Glutamatergic neuron (in vitro differentiated cells): ENCODE results near the gene TCAIM. TPM values are rescaled to one million over a fixed set of nuclear protein-coding genes. Genes with fewer than 3 reads are reported as not detected.

ENCODE experiments used
- DNase-seq: peaks from one replicate; pipeline ENCODE4 v3.0.0; 2022
- H3K27ac Mint-ChIP-seq: one replicate; pipeline ENCODE4 v1.8.0; 2020; ENCODE audit warnings: mild to moderate bottlenecking, mixed read lengths, inconsistent platforms; ENCODE audit not compliant: unreplicated experiment
- H3K27me3 Mint-ChIP-seq: one replicate; pipeline ENCODE4 v1.8.0; 2020; ENCODE audit warnings: mild to moderate bottlenecking, moderate library complexity, mixed read lengths, inconsistent platforms; ENCODE audit not compliant: unreplicated experiment
- H3K36me3 Mint-ChIP-seq: one replicate; pipeline ENCODE4 v1.8.0; 2020; ENCODE audit warnings: mild to moderate bottlenecking, mixed read lengths, inconsistent platforms; ENCODE audit not compliant: unreplicated experiment
- H3K4me1 Mint-ChIP-seq: one replicate; pipeline ENCODE4 v1.8.0; 2020; ENCODE audit warnings: mild to moderate bottlenecking, low read depth, mixed read lengths, inconsistent platforms; ENCODE audit not compliant: unreplicated experiment
- H3K4me3 Mint-ChIP-seq: one replicate; pipeline ENCODE4 v1.8.0; 2020; ENCODE audit warnings: mild to moderate bottlenecking, mixed read lengths, inconsistent platforms; ENCODE audit not compliant: unreplicated experiment
- H3K9me3 Mint-ChIP-seq: one replicate; pipeline ENCODE4 v1.8.0; 2020; ENCODE audit warnings: mild to moderate bottlenecking, moderate library complexity, mixed read lengths, inconsistent platforms; ENCODE audit not compliant: unreplicated experiment
- CTCF ChIP-seq: fragments of 200-600 bp; sonication (generic); IDR thresholded peaks from one replicate; pipeline ENCODE4 v1.5.0; 2021; ENCODE audit not compliant: partially characterized antibody, unreplicated experiment
- total RNA-seq: library from RNA; stranded (reverse); fragmentation: NEBNext Ultra II Directional; extraction: Animal tissue kit (Norgen Biotek cat#: 25700); gene quantifications from one replicate; pipeline ENCODE4 v1.2.1, GENCODE V29; 2021; ENCODE audit not compliant: unreplicated experiment

Gene TCAIM
- total RNA-seq, 1 donor from 2014 or later: 17.1 TPM

GRCh38 chr3:44297255-44297654 is 41.3 kb upstream of the TCAIM start:
- H3K27me3 Mint-ChIP-seq: no peaks in the 10 kb centered on the region
- H3K4me3 Mint-ChIP-seq: no peak overlapping the region
- peaks cover 2% of the 10 kb centered on the region for H3K4me1 Mint-ChIP-seq
- H3K27ac Mint-ChIP-seq: no peak overlapping the region
- TF ChIP-seq CTCF: no peak
- no peaks in the 10 kb centered on the region for H3K36me3 Mint-ChIP-seq
- no peak for DNase-seq
- H3K9me3 Mint-ChIP-seq: peaks cover 3% of the 10 kb centered on the region

GRCh38 chr3:44301746-44302145 is 36.8 kb upstream of the TCAIM start:
- Mint-ChIP-seq H3K27ac (no peak overlapping the region), H3K9me3 (no peaks in the 10 kb centered on the region), H3K36me3 (no peaks in the 10 kb centered on the region), H3K4me1 (no peaks in the 10 kb centered on the region), H3K27me3 (no peaks in the 10 kb centered on the region), H3K4me3 (no peak overlapping the region)
- no peak for TF ChIP-seq CTCF
- DNase-seq: no peak

- TF ChIP-seq CTCF: no peak
- DNase-seq: no peak
- Mint-ChIP-seq H3K4me1 (no peaks in the 10 kb centered on the region), H3K9me3 (no peaks in the 10 kb centered on the region), H3K27me3 (no peaks in the 10 kb centered on the region), H3K4me3 (no peak overlapping the region), H3K27ac (no peak overlapping the region), H3K36me3 (no peaks in the 10 kb centered on the region)
Observed at GRCh38 chr3:44309500-44309899, 29.1 kb upstream of the TCAIM start.

- Mint-ChIP-seq H3K9me3 (no peaks in the 10 kb centered on the region), H3K4me3 (no peak overlapping the region), H3K36me3 (no peaks in the 10 kb centered on the region), H3K27me3 (peaks cover 2% of the 10 kb centered on the region), H3K27ac (no peak overlapping the region), H3K4me1 (no peaks in the 10 kb centered on the region)
- peak; percentile 26 for DNase-seq
- no peak for TF ChIP-seq CTCF
Observed at GRCh38 chr3:44318891-44319311, 19.7 kb upstream of the TCAIM start.

- H3K27ac Mint-ChIP-seq: no peak overlapping the region
- H3K36me3 Mint-ChIP-seq: no peaks in the 10 kb centered on the region
- H3K4me3 Mint-ChIP-seq: no peak overlapping the region
- H3K4me1 Mint-ChIP-seq: no peaks in the 10 kb centered on the region
- no peaks in the 10 kb centered on the region for H3K9me3 Mint-ChIP-seq
- no peak for DNase-seq
- TF ChIP-seq CTCF: no peak
- peaks cover 2% of the 10 kb centered on the region for H3K27me3 Mint-ChIP-seq
Observed at GRCh38 chr3:44321335-44321734, 17.2 kb upstream of the TCAIM start.
